GM12872 (cell line): Measurements from ENCODE around the gene LRRTM3.

Experiments
- CTCF ChIP-seq: IDR thresholded peaks from 3 replicates; pipeline ENCODE4 v1.5.1; 2011; ENCODE audit warnings: low read depth, mild to moderate bottlenecking, low read length, moderate library complexity; ENCODE audit not compliant: insufficient read depth

The LRRTM3 gene

GRCh38 chr10:67072654-67073053 is 146.8 kb downstream of the LRRTM3 start:
- no peak for TF ChIP-seq CTCF

GRCh38 chr10:67075491-67075971 is 149.7 kb downstream of the LRRTM3 start:
- TF ChIP-seq CTCF = no peak

GRCh38 chr10:67076144-67076543 is 150.3 kb downstream of the LRRTM3 start:
- TF ChIP-seq CTCF = no peak

DNA sequence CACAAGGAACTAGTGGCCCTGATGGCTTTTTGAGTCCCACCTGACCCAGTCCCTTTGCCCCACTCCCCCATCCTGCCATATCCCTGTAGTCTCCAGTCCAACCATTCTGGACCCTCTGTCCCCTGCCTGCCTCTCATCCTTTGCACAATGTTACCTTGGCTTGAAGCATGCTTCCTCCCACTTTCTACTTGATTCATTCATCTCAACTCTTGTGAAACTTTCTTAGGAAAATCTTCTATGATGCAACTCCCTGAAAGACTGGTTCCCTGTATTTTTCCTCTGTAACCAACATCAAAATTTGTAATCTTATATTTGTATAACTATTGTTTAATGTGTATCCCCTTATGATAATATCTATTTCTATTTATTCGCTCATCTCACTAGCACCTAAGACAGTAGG is 151.5 kb downstream of the LRRTM3 start:
- TF ChIP-seq CTCF = no peak

GRCh38 chr10:67079126-67079525 is 153.3 kb downstream of the LRRTM3 start:
- no peak for TF ChIP-seq CTCF

DNA sequence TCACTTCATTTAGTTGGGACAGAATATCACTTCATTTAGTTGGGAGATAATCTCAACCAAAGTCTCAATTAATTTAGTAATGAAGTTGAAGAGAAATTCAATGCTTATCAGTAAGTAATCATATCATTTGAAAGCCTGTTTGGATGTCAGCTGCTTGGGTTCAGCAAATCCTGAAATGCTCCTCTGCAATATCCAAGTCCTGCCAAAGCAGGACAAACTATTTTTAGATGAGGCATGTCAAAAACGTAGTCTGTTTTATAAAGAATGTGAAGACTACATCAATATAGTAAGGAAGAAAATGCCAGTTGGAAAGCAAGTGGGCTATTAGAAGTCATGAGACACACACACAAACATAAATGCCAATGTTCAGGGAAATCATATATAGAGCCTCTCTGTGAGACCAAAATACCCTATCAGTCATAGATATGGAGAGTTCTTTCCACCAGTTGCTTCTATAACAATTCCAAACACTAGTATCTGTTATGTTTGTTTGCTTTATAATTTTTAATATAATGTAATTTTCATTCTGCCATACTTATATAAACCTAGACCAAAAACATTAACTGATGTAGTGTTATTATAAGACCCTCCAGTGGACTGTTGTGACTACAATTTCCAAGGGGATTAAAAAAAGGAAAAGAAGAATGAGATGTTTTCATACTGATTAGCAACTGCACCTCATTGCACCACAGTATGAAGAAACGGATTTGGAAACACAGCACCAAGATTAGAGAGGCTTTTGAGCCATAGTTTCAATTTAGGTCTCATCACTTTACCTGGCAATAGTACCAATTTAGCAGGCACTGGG is 160.7 kb downstream of the LRRTM3 start:
- no peak for TF ChIP-seq CTCF

- no peak for TF ChIP-seq CTCF
These were observed 161.2 kb downstream of the LRRTM3 start for GRCh38 chr10:67087135-67087425.
